ENCODE measurements around the gene CREBL2. TPM values are rescaled to one million over a fixed set of nuclear protein-coding genes. Genes with fewer than 3 reads are reported as not detected.
A peak's percentile ranks its signal among the peaks of the same experiment; 100 is the strongest.

CREBL2 gene
- total and polyA plus RNA-seq, 2 of the 13 experiments (the other 11 are each of a cell fraction or from before 2014, with no cell fraction given), result 6.9 to 8.4 TPM

DNA sequence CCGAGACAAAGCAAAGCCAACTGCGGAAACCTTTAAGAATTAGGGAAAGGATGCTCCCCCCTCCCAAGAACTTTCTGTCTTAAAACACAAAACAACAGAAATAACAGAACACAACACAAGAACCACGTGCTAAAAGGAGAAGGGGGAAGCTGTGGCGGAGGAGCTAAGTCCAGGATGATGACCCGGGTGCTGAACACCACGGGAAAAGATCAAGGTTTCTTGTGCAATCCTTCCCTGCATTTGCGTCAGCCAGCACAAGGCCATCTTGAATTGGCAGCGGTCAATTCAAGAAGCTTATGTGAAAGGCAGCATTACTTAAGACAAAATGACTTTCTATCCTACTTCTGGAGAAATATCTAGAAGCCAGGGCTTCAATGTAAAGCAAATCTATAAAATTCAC, 11.0 kb upstream of the CREBL2 start (continued):
- TF ChIP-seq, protein P1, sequence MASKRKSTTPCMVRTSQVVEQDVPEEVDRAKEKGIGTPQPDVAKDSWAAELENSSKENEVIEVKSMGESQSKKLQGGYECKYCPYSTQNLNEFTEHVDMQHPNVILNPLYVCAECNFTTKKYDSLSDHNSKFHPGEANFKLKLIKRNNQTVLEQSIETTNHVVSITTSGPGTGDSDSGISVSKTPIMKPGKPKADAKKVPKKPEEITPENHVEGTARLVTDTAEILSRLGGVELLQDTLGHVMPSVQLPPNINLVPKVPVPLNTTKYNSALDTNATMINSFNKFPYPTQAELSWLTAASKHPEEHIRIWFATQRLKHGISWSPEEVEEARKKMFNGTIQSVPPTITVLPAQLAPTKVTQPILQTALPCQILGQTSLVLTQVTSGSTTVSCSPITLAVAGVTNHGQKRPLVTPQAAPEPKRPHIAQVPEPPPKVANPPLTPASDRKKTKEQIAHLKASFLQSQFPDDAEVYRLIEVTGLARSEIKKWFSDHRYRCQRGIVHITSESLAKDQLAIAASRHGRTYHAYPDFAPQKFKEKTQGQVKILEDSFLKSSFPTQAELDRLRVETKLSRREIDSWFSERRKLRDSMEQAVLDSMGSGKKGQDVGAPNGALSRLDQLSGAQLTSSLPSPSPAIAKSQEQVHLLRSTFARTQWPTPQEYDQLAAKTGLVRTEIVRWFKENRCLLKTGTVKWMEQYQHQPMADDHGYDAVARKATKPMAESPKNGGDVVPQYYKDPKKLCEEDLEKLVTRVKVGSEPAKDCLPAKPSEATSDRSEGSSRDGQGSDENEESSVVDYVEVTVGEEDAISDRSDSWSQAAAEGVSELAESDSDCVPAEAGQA (IDR thresholded peaks at IDR 0.05; ENCODE audit: low read depth), result peak; percentile 30; the same call in 1 of the 2 replicates
- TF ChIP-seq, protein P1 (CRISPR knock-in tag; IDR thresholded peaks at IDR 0.05; ENCODE audit: borderline replicate concordance), result no peak

DNA sequence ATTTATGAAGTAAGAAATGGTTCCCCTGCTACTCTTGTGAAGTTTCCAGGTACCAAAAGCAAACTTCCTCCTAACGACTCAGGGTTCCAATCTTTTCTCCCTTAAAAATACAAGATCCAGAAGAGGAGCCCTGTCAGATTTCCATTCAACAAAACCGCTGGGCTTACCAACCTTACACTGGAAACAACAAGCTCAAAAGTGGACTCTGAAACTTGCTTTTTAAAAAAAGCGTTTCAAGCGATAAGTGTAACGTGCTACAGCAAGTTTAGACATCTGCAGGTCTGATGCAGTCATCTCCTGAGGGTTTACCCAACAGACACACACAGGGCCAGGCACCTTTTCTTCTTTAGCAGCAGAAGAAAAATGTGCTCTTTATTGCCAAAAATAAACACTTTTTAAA, 6.9 kb upstream of the CREBL2 start:
- peaks cover 43% of the 10 kb centered on the region for H3K4me1 ChIP-seq (ENCODE audit: insufficient read depth, low read length)
- BruUV-seq (replicated peaks), result no TSS peak
- H3K79me2 ChIP-seq (ENCODE audit: insufficient read depth, low read length), result no peaks in the 10 kb centered on the region
- H4K20me1 ChIP-seq (ENCODE audit: insufficient read depth, low read length), result no peaks in the 10 kb centered on the region
- peak overlapping the region; percentile 42 for H3K27ac ChIP-seq (ENCODE audit: extremely low read length, insufficient read depth, low read length)
- peak; percentile 34 for FAIRE-seq
- no peaks in the 10 kb centered on the region for H3K36me3 ChIP-seq (replicated peaks in 1 of 2; ENCODE audit: control insufficient read depth in 1 of 2, insufficient read depth in 2 of 2, low read length in 2 of 2)
- H3K9me3 ChIP-seq (ENCODE audit: low read length), result no peaks in the 10 kb centered on the region
- in situ Hi-C loops (cut with HindIII; ENCODE audit: extremely low pct_ligation_motif_present, low pct_unique_long_range_greater_than_20kb) (no loop called here), intact Hi-C loops (cut with micrococcal nuclease; ENCODE audit: unreplicated experiment) (no loop called here)
- ATAC-seq, result no peak
- peak overlapping the region; percentile 15; the same call in 1 of the 2 replicates for H3K4me2 ChIP-seq (ENCODE audit: low read depth, low read length)
- H2AFZ ChIP-seq (ENCODE audit: low read length), result peak overlapping the region; percentile 69
- no peak overlapping the region for H3K9ac ChIP-seq (ENCODE audit: insufficient read depth, low read depth, low read length)
- TF ChIP-seq IKZF4 (CRISPR knock-in tag; IDR thresholded peaks at IDR 0.05; ENCODE audit: borderline replicate concordance, low read depth, not compliant biosample characterization), result no peak
- TF ChIP-seq, protein P2, sequence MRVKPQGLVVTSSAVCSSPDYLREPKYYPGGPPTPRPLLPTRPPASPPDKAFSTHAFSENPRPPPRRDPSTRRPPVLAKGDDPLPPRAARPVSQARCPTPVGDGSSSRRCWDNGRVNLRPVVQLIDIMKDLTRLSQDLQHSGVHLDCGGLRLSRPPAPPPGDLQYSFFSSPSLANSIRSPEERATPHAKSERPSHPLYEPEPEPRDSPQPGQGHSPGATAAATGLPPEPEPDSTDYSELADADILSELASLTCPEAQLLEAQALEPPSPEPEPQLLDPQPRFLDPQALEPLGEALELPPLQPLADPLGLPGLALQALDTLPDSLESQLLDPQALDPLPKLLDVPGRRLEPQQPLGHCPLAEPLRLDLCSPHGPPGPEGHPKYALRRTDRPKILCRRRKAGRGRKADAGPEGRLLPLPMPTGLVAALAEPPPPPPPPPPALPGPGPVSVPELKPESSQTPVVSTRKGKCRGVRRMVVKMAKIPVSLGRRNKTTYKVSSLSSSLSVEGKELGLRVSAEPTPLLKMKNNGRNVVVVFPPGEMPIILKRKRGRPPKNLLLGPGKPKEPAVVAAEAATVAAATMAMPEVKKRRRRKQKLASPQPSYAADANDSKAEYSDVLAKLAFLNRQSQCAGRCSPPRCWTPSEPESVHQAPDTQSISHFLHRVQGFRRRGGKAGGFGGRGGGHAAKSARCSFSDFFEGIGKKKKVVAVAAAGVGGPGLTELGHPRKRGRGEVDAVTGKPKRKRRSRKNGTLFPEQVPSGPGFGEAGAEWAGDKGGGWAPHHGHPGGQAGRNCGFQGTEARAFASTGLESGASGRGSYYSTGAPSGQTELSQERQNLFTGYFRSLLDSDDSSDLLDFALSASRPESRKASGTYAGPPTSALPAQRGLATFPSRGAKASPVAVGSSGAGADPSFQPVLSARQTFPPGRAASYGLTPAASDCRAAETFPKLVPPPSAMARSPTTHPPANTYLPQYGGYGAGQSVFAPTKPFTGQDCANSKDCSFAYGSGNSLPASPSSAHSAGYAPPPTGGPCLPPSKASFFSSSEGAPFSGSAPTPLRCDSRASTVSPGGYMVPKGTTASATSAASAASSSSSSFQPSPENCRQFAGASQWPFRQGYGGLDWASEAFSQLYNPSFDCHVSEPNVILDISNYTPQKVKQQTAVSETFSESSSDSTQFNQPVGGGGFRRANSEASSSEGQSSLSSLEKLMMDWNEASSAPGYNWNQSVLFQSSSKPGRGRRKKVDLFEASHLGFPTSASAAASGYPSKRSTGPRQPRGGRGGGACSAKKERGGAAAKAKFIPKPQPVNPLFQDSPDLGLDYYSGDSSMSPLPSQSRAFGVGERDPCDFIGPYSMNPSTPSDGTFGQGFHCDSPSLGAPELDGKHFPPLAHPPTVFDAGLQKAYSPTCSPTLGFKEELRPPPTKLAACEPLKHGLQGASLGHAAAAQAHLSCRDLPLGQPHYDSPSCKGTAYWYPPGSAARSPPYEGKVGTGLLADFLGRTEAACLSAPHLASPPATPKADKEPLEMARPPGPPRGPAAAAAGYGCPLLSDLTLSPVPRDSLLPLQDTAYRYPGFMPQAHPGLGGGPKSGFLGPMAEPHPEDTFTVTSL (CRISPR knock-in tag; IDR thresholded peaks at IDR 0.05; ENCODE audit: borderline replicate concordance), result 0 out of 2 replicates have a peak, but pooled peaks have one; percentile 20
- WGBS (ENCODE audit: low lambda C conversion rate), result 29% methylated on average over 5 of the region's 5 CpGs
- ChIA-PET CTCF (ENCODE audit: low intra/inter-chr PET ratio, low total read pairs) (no interaction called here), POLR2A (no interaction called here)
- H3K27me3 ChIP-seq (ENCODE audit: control insufficient read depth in 1 of 2, insufficient read depth in 2 of 2, low read length in 2 of 2), result no peaks in the 10 kb centered on the region
- H3K4me3 ChIP-seq (replicated peaks in 1 of 3; ENCODE audit: insufficient read depth in 1 of 3, low read depth in 2 of 3, low read length in 3 of 3), result no peak overlapping the region
- no peak for DNase-seq (ENCODE audit: low spot score)

Measured in HepG2 (cell line).